GM10266 (cell line): ENCODE results near the gene STON2.
"Not testable (repeated sequence)": the region's sequence is repeated elsewhere in the genome, so short reads cannot be mapped to it uniquely, and the experiment has no call there.

Experiments
- DNase-seq: peaks from one replicate; pipeline ENCODE4 v3.0.0; 2012; ENCODE audit errors: extremely low spot score
- CTCF ChIP-seq: IDR thresholded peaks from 2 replicates; pipeline ENCODE4 v1.5.1; 2012; ENCODE audit warnings: mild to moderate bottlenecking, low read depth; ENCODE audit not compliant: control insufficient read depth, insufficient read depth; ENCODE audit errors: missing control alignments

Gene STON2

GRCh38 chr14:81384900-81385299 lies 15.2 kb downstream of the STON2 start:
- DNase-seq, result no peak
- no peak for TF ChIP-seq CTCF

GRCh38 chr14:81382517-81383225 lies 17.5 kb downstream of the STON2 start:
- DNase-seq, result no peak
- TF ChIP-seq CTCF, result no peak

GRCh38 chr14:81380009-81380408 lies 20.1 kb downstream of the STON2 start:
- not testable (repeated sequence) for DNase-seq

GRCh38 chr14:81371802-81372201 lies 28.3 kb downstream of the STON2 start:
- no peak for DNase-seq
- TF ChIP-seq CTCF, result no peak

- TF ChIP-seq CTCF, result no peak
- no peak for DNase-seq
Measured at GRCh38 chr14:81367563-81367962, 32.6 kb downstream of the STON2 start.

GRCh38 chr14:81366884-81367283 lies 33.2 kb downstream of the STON2 start:
- DNase-seq, result no peak
- TF ChIP-seq CTCF, result no peak

- no peak for TF ChIP-seq CTCF
- no peak for DNase-seq
Measured at GRCh38 chr14:81366214-81366613, 33.9 kb downstream of the STON2 start.

- no peak for DNase-seq
- no peak for TF ChIP-seq CTCF
Measured at GRCh38 chr14:81363746-81364378, 36.3 kb downstream of the STON2 start.
